HPDE6-E6E7 (cell line): Measurements from ENCODE around the gene JPH2.

ENCODE experiments used
- DNase-seq: peaks from one replicate; pipeline ENCODE4 v3.0.0; 2011; ENCODE audit warnings: missing footprints; ENCODE audit errors: extremely low spot score

The JPH2 gene

DNA sequence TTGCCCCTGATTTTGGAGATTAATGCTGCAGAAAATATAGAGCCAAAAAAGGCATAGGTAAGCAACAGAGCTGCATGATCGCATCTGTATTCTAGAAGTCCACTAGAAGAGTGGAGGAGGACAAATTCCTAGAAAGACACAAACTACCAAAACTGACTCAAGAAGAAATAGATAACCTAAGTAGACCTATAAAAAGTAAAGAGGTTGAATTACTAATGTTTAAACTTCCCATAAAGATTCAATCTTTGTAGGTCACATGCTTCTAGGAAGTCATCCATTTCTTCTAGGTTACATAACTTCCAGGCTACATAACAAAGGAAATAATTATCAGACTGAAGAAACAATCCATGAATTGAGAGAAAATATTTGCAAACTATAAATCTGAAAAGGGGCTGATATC, 84.4 kb downstream of the JPH2 start:
- DNase-seq = no peak

DNA sequence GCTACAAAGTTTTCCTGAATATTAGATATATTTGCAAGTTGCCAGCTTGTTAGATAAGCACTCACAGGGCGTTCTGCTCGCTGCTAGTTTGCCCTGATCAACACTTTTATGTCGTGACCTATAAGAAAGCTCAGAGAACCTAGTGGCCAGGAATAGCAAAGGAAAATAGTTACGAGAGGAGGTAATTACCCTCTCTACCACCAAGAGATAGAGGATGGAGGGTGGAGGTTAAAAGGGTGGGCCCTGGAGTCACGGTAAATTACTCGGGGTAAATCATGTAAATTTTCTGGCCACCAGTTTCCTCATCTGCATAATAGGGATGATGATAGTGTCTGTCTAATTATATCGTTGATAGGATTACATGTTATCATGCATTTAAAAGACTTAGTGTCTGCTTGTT, 87.2 kb downstream of the JPH2 start:
- DNase-seq = no peak

DNA sequence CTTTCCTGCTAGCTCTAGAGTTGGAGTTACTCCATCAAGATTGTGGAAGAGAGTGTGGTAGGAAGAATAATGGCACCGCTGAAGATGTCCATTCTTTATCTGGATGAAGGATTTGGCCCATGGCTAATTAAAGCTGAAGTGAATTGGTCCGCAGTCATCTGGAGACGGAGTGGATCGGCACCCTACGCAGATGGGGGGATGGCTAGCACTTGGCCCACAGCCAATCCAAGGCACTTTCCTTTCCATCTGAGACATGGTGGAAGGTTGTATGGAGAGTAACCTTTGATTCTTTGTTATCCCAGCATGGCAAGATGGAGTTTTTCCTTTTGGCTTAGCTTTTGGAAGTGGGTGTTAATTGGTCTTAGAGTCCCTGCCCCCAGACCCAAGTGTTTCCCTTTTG, 88.3 kb downstream of the JPH2 start:
- DNase-seq = no peak

DNA sequence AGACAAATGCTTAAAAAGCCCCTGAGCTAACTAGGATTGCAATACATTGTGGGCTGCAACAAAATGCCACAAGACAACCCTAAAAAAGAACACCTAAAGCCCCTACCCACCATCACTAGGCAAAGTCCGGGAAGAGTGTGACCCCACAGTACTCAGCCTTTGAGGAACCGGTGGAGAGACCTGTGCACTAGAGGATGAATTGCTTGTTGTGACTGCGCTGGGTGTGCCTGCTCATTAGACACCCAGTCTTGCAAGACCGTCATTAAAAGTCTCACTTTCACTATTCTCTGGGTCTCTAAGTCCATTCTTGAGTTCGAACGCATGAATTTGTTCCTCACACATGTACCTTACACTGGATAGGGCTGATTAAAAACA, 88.7 kb downstream of the JPH2 start:
- no peak for DNase-seq

DNA sequence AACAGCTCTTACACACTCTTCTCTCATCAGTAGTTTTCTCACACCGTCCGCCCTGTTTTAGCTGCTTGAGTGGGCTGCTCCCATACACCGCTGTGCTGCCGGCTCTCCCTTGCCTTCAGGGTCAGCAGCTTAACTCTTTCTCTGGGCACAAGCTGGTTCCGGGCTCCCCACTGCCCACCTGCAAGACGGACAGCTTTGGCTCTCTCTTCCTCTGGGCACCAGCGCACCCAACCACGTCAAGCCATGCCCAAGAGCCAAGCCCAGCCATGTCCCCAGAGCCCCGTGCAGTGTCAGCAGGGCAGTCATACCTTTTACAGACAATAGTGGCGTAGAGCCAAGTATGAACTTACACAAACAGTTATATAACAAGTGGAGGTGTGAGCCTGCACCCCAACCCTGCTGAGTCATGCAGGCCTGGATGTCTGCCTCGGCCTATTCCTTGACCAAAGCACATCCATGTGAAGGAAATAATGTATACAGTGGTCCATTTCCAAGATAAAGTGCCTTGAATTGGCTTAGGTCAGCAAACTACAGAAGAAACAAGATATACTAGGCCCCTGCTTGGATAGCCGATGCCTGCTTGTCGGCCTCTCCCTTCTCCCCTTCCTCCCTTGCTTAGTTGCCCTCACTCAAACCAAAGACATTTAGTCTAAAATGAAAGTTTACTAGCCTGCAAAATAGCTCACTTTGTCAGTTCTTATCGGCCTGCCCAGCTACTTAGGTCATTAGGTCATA, 89.3 kb downstream of the JPH2 start:
- DNase-seq = peak; percentile 56

DNA sequence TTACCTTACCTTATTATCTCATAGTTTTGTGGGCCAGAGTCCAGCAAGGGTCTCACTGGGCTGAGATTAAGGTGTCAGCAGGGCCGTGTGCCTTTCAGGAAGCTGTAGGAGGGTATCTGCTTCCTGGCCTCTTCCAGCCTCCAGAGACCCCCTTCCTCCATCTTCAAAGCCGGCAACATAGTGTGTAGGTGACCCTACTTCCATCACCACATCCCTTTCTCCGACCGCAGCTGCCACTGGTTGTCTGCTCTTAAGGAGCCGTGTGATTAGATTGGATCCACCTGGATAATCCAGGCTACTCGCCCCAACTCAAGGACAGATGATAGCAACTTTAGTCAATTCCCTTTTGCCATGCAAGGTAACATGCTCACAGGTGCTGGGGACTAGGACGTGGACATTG, 91.2 kb downstream of the JPH2 start:
- DNase-seq = no peak

DNA sequence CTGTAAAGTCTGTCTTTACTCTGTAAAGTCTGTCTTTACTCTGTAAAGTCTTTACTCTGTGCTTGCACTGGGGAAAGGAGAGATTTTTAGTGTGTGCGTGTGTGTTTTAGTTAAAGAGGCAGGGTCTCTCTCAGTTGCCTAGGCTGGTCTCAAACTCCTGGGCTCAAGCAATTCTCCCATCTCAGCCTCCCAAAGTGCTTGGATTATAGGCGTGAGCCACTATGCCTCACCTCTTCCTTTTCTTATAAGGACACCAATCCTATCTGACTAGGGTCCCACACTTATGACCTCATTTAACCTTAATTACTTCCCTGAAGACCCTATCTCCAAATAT, 93.8 kb downstream of the JPH2 start:
- DNase-seq = no peak

DNA sequence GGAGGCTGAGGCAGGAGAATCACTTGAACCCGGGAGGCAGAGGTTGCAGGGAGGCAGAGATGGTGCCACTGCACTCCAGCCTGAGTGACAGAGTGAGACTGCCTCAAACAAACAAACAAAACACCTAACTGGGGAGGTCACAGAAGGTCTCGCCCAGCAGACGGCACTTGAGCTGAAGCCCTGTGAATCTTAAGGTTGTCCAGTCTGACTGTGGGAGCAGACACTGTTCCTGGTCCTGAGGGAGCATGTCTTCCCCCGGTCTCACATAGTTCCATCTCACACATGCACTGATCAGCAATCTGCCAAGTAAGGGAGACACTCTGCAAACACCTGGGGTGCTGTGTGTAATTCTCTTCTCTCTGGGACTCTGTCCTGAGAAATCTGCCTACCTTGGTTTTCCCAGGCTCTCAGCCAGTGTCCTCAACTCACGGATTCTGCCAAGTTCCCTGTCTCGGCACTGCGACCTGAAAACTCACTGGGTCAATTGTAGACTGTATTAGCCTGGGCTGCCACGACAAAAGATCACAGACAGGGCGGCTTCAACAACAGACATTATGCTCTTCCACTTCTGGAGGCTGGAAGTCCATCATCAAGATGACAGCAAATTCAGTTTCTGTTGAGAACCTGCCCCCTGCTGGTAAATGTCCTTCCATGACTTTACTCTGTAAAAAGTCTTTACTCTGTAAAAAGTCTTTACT, 94.3 kb downstream of the JPH2 start:
- no peak for DNase-seq

DNA sequence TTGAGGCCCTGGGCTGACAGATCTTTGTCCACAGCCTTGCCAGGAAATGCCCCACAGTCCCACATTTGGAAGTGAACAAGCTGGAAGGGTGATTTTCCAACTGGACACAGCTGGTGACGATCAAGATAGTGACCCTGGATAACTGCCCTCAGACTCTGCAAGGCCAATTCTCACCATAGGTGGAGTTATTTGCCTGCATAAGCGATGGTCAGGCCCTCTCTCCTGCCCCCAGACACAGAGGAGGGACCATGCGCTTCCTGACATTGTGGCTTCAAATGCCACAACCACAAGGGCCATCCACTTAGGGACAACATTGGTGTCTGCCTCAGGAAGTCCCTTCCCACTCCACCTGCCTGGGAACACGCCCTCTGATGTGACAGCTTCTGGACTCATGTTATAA, 96.0 kb downstream of the JPH2 start:
- no peak for DNase-seq

DNA sequence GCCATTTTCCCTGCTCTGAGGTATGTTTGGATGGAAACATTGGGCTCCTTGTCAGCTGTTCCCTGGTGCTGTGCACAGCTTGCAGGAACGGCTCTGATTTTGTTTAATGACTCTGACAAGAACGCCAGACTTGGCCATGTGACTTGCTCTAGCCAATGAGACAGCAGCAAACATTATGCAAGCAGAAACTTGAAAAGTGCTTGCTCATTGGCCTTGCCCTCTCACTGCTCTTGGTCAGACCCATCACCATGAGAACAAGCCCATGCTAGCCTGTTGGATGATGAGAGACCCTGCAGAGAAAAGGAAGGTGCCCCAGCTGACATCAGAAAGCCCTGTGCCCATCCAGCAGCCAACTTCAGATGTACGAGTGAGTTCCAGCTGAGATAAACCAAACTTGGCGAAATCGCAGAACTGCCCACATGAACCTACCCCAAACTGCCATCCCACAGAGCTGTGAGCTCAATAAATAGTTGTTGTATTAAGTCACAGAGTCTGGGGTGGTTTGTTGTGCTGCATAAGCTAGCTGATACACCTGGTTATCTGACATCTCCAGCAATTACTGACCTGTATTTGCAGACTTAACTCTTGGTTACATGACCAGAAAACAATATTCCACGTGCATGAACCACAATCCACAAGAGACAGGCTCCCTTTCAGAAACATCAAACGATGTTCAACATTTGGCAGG, 96.9 kb downstream of the JPH2 start:
- DNase-seq = peak; percentile 82

DNA sequence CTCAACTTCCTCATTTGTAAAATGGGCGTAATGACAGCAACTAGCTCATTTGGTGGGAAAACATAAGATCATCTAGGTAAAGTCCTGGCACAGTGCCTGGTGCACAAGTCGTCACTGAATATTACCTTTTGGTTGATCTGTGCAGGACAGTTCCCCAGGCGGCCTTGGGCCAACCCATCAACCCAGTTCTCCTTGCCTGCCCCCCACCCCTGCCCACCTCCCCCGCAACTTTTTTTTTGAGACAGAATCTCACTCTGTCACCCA, 99.2 kb downstream of the JPH2 start:
- no peak for DNase-seq

DNA sequence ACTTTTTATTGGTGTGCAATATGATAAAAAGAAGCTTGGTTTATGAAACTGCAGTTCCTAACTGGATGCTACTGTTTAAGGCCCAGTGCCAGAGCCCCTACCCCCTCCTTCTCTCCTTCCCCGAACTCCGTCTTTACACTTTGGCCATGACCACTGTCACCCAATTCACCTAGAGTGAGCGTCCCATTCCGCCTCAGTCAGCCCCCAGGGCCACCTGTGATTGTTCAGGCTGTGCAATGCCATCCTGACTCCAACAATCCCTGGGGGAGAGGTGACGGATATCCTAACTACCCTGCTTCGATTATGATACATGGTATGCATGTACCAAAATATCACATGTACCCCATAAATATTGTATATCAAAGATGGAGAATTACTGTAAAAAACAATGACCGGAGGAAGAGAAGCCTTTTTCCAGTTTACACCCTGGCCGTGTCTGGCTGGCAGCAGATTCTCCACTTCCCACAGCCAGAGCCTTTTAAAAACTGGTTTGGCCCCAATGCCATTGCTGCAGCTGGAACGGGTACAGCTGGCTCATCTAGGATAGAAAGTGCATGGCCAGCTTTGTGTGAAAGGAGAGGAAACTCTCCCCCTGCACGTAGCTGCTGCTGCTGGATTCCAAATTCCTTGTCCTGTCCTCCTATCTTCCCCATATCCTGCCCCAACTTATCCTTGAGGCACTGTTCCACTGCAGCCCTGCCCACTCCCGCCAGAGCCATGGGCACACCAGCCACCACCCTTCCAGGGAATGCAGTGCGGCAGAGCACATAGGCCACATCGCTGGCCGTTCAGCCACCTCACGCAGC, 99.7 kb downstream of the JPH2 start:
- no peak for DNase-seq

DNA sequence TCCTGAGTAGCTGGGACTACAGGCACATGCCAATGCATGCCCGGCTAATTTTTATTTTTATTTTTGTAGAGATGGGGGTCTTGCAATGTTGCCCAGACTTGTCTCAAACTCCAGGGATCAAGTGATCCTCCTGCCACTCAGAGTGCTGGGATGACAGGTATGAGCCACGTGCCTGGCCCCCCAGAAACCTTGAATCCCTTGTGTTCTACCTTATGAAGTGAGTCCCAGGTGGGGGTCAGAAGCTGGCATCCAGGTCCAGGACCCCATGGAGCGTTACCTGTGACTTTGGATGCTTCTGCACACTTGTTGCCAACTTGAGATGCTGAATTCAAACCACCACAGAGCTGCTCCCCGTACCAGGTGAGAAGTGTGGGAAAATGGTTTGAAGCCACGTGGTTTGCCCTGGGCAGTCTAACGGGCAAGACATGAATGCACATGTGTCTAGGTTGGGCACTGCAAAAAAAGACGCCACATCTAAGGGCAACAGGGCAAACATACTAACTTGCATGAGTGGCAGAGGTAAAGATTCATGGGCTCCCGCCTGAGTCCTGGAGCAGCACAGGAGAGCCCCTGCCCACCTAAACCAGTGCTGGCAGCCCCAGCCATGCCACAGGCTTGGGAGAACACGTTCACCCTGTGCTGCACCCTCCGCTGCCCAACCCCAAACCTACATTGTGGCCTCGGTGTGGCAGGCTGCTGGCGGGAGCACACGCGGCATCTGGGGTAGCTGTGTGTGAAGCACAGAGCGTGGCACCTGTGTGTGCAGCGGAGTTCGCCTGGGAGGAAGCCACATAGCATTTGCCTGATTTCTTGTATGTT, 101.2 kb downstream of the JPH2 start:
- no peak for DNase-seq

DNA sequence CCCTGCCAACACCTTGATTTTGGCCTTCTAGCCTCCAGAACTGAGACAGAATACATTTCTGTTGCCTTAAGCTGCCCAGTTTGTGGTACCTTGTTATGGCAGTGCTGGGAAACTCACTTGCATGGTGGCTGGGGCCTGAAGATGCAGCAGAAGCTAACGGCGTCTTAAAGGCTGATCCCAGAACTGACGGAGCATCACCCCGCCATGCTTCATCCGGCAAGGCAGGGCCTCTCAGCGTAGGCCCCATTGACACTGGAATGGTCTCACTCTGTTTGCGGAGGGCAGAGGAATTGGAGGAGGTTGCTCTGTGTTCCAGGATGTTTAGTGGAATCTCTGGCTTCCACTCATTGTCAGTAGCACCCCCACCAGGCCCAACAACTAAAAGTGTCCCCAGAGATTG, 102.1 kb downstream of the JPH2 start:
- DNase-seq = no peak

DNA sequence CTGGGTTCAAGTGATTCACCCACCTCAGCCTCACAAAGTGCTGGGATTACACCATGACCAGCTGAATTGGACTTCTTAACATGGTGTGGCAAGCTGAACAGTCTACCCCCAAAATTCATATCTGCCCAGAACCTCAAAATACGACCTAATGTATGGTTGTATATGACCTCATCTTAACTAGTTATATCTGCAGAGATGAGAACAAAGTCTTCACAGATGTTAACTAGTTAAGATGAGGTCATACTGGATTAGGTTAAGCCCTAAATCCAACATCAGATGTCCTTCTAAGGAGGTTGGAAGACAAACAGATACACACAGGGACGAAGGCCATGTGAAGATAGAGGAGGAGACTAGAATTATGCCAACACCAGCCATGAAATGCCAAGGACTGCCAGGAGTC, 102.5 kb downstream of the JPH2 start:
- DNase-seq = no peak

DNA sequence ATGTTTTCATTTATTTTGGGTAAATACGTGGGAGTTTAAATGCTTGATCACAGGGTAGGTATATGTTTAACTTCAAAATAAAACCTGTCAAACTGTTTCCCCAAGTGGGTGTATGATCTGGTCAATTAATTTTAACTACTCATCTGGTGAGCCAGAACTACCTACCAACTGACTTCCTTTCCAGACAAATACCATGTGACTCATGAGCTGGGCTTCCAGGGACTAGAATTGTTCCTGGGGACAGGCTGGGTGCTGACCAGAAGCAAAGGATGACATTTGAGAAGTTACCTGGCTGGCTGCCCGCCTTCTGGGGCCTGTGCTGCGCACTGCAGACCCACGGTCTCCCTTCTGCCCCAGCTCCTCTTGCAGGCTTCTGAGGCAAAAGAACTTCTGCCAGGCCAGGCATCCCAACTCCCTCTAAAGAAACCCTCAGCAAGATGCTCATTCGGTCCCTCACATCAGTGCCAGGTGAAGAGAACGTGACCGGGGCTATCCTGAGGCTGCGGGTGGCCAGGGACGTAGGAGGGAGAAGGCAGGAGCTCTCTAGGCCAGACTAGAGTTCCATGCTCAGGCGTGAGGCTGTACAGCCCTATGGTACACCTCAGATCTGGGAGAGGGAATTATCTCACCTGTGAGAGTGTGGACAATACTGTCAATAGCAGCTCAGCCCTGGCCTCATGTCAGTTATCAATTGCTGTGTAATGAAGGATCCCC, 103.6 kb downstream of the JPH2 start:
- DNase-seq = peak; percentile 71

DNA sequence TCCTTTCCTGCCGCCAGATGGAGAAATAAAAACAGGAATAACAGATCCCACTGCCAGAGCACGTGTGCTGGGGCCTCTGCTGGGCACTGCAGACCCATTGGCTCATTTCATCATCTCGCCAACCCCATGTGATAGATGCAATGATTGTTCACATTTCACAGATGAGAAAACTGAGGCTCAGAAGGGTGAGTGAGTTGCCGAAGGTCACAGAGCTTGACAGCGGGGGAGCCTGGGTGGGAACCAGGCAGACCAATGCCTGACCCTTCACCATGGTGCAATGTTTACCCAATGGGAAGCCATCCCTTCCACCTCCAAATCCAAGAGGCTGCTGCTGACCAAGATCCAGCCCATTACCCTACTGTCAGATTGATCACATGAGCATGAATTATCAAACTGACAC, 105.1 kb downstream of the JPH2 start:
- no peak for DNase-seq

DNA sequence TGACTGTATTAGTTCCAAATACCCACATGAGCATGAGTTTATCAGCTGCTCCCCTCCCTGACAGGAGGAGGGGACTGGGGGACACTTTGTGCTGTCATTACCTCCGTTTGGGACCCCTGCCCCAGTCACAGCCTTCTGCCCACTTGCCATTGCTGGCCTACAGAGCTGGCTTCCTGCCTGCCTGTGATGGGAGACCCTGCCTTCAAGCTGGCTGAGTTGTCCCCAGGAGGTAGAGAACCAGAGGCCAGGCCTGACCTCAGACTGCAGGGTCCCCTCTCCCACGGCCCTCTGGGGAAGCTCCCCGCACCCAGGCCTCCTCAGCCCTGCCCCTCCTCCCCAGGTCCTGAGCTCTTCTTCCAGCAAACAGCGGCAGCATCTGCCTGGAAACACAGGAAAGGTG, 105.5 kb downstream of the JPH2 start:
- no peak for DNase-seq

DNA sequence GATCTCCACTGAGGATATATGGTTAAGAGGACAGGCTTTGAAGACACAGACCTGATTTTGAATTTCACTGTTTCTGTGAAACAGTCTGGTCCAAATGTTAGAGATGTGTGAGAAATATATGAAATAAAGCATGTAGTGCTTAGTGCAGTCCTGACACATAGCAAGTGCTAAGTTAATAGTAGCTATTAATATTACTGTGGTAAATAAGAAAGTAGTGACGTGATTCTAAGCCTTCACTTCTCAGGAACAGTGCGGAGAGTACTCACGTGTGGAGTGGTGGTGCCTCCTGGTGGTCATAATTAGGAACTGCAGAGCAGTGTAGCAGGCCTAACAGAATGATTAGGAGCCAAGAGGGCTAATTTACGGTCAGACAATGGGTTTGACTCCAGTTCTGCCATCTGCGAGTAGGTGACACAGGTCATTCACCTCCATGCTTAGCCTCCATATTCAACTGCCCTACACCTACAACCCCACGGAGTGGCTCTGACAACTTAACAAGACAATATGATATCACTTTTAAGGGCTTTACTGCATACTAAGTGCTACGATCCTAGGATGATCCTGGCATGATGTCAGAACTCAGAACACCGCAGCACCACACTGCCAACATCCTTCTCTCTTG, 106.2 kb downstream of the JPH2 start:
- DNase-seq = peak; percentile 98

DNA sequence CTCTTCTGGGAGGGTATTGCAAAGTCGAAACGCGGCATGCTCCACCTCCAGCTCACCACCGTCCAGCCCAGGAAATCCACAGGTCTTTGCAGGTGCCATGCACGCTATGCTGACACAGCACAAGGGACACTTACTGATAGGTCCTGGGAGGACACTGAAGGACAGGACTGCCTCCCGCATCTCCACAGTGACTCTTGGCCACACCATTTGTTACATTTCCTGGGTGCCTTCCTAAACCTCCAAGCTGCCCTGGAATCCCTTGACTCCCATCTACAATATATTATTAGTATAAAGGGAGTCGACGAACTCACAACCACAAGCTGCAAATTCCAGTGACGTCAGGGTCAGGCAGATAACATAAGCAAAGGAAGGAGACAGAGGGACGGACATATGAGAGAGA, 106.9 kb downstream of the JPH2 start:
- DNase-seq = no peak

DNA sequence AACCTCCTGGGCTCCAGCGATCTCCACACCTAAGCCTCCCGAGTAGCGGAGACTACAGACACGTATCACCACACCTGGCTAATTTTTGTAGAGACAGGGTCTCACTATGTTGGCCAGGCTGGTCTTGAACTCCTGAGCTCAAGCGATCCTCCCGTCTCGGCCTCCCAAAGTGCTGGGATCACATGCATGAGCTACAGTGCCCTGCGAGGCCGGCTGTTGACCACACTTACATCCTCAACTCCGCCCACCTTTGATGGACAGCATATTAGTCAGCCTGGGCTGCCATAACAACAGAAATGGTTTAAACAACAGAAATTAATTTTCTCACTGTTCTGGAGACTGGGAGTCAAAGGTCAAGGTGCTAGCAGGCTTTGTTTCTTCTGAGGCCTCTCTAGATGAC, 107.7 kb downstream of the JPH2 start:
- no peak for DNase-seq
